Inferior parietal cortex (tissue), 1 donor: ENCODE data around the gene RPSA.
A peak's percentile ranks its signal among the peaks of the same experiment; 100 is the strongest.
"Not testable (repeated sequence)": the region's sequence is repeated elsewhere in the genome, so short reads cannot be mapped to it uniquely, and the experiment has no call there.

Source experiments
- DNase-seq: peaks from one replicate; pipeline ENCODE4 v3.0.0-alpha.2; 2016; ENCODE audit errors: extremely low spot score

RPSA gene

DNA sequence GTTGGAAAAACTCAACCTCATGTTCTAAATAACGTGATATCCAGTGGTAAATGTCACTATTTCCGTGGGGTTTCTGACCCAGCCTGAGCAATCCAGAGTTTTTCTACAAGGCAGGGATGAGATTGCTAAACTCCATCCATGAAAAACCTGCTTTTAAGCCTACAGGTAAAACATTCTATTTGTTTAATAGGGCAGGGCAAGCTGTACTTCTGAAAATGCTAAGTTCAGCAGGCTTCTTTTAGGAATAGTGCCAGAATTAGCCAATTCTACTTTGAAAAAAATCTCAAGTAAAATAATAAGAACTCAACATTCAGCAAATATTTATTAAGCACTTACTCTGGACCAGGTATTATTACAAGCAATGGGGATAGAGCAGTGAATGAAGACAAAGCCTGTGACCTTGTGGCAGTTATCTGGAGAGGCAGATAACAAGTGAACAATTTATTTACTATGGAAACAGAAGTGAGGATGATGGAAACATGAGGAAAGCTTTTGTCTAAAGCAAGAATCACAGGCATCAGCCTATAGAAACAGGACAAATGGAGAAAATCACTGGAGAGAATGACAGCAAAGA is 13.3 kb downstream of the RPSA start:
- DNase-seq: no peak

GRCh38 chr3:39420543-39420942 is 14.0 kb downstream of the RPSA start:
- no peak for DNase-seq

DNA sequence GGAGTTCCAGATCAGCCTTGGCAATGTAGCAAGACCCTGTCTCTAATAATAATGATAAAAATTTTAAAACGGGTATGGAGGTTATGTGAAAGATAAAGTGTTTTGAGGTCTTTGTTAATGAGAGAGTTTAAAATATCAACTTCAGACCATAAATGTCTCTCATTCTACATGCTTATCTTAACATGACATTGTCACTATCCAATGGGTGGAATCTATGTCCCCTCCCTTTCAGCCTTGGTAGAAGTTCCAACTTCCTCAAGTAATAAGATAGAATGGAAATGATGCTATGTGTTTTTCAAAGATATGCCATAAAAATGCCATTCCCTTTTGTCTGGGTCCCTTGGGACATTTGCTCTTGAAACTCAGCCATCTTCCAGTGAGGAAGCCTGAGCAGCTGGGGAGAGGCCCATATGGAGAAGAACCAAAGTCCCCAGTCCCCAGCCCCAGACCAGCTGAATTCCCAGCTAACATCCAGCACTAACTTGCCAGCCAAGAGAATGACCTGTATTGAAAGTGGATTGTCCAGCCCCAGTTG is 17.0 kb downstream of the RPSA start:
- DNase-seq: no peak

GRCh38 chr3:39426312-39426711 is 19.8 kb downstream of the RPSA start:
- DNase-seq: no peak

- DNase-seq: no peak
Measured at GRCh38 chr3:39427506-39427905, 21.0 kb downstream of the RPSA start.

DNA sequence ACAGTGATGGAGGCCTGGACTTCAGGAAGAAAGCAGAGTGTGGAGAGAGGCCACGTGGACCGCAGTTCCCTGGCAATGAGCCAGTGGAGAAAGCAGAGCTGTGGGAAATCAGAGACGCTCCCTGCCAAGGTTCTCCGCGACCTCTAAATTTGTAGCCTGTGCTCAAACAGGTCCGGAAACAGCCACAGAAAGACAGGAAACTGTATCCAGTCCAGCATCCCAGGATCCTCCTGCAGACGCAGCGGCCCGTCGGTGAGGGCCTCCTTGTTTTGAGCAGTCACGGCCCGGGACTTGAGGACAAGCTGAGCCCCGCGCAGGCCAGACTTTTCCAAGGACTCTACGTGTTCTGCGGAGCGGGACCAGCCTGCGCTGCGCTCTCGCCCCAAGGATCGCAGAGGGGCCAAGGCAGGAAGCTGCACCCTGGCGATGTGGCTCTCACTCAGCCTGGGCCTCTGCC is 22.3 kb downstream of the RPSA start:
- DNase-seq: no peak

DNA sequence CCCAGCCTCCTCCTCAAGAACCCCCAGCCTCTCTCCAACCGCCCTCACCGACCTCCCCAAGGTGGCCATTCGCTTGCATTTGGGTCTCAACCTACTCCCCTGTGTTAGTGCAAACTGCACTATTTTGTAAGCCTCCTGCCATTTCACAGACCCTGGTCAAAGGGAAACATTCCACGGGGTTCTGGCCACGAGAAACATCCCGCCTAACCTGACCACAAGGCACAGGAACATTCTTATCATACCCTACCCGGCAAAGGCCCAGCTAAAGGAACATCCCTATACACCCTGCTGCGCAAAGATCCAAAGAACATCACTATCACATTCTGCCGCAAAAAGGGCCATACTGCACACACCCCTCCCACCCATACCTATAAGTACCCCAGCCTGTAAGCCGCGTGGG is 22.9 kb downstream of the RPSA start:
- DNase-seq: no peak

GRCh38 chr3:39432342-39432741 is 25.8 kb downstream of the RPSA start:
- no peak for DNase-seq

GRCh38 chr3:39433642-39434041 is 27.1 kb downstream of the RPSA start:
- no peak for DNase-seq

DNA sequence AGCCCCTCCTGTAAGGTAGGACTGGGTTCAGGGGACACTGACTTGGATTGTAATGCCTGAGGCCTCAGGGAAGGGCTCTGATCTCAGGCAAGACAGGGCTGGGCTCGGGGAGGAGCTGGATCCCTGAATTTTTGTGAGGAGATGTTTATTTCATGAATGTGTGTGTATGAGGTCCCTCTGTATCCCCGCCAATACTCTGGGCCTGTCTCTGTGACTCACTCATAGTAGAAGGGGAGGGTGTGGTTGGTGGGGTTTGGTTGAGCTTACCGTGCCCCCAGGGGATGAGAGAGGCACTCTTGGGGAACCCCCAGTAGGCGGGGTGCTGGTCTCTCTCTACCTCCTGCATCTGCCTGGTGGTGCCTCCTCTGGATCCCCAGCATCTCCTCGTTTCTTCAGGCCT is 28.1 kb downstream of the RPSA start:
- no peak for DNase-seq

DNA sequence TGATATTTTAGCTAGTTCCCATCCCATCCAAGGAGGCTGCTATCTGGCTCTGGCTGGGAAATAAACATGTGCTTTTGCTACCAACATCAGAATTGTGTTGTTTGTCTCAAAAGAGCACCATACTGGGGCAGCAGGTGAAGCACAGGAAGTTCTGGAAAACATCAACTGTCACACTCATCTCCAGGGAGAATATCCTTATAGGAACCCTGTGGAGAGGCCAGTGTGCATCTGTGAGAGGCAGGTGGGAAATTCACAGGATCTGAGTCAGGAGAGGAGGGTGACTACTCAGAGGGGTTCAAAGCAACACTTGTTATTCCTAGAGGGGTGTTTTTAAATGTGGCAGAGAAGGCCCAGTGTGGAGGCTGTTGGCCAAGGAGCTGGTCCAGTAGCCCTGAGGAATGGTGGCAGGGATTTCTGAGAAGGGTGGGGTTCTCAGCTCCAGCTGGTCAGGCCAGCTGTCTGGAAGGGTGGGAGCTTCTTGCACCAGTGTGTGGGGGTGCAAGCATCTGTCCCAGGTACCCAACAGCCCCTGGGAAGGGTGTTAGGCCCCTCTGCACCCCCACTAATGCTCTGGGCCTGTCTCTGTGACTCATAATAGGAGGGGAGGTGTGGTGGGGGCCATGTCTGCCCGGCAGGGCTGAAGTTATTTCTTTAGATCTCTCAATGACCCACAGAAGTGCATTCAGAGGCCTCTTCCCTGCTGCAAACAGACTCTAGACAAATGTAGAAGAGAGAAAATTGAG is 28.7 kb downstream of the RPSA start:
- no peak for DNase-seq

DNA sequence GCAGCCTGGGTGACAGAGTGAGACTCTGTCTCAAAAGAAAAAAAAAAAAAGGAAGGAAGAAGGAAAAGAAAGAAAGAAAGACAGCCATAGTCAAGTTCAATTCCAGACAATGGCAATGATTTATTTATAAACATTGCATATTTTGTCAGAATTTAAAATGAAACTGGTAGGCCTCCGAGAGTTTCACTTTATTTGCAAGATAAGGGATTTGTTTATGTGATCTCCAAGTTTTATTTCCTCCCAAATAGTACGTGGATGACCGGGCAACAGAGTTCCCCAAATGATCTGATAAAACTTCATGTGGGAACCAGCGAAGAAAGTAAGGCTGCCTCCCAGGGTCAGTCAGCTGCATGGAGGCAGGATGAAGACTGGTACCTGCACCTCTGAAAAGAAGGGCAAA is 32.4 kb downstream of the RPSA start:
- no peak for DNase-seq

- no peak for DNase-seq
Measured at GRCh38 chr3:39440316-39440715, 33.8 kb downstream of the RPSA start.

DNA sequence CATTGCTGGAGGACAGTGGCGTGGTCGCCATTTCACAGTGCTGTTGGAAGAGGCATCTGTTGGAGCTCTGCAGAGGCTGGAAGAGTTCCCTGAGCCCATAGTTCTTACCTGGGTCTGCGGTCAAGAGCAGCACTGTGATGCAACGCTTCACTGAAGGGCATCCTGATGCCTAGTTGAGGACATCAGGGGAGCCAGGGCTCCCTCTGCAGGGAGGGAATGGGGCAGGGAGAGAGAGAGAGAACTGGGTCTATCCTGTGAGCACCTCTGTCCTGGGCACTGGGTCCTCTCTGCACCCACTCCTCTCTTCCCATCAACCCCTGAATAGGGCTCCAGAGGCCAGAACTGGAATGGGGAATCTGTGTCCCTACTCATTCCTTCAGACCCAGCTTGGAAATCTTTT is 37.0 kb downstream of the RPSA start:
- DNase-seq: no peak

- no peak for DNase-seq
Measured at GRCh38 chr3:39445927-39446326, 39.4 kb downstream of the RPSA start.

DNA sequence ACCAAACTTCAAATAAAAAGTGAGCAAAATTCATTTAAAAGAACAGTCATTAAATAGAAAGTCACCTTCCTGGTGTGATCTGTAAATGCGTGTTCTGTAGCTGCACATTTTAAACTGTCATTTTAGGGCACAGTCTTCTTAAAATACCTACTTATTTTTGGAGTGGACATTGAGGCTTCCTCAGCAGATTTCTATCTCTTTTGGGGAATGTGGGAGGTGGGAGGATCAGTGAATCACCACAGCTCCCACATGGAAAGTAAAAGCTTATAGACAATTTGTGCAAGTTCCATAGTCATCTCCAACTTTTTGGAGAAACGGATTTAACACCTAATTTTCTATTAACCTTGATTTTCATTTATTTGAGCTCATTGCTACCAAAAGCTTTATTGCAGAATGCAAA is 39.9 kb downstream of the RPSA start:
- no peak for DNase-seq

DNA sequence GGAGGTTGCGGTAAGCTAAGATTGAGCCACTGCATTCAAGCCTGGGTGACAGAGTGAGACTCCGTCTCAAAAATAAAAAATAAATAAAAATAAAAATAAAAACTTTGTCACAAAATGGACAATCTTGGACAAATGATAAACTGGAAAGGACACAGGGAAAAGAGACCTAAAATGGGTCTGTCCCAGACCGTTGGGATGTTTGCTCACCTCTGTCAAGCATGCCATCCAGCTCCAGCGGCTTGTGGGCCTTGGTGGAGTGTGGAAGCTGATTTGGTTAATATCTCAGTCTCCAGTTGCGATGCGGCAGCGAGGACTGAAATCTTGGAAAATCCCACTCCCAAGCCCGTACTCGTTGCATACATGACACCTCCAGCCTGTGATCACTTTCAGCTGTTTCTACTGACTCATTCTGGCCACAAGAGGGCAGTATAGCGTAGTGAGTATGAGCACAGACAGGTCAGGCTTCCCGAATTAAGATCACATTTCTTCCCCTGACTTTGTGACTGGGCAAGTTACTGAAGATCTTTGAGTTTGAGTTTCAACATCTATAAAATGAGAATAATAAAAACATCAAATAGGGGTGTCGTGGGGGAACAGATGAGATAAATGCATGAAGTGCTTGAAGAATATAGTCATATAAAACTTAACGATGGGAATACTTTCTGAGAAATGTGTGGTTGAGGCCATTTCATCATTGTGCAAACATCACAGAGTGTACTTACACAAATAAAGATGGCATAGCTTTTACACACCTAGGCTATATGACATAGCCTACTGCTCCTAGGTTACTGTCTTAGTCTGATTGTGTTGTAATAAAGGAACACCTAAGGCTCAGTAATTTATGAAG is 41.3 kb downstream of the RPSA start:
- DNase-seq: peak; percentile 97

- no peak for DNase-seq
Measured at GRCh38 chr3:39448506-39449233, 42.1 kb downstream of the RPSA start.

DNA sequence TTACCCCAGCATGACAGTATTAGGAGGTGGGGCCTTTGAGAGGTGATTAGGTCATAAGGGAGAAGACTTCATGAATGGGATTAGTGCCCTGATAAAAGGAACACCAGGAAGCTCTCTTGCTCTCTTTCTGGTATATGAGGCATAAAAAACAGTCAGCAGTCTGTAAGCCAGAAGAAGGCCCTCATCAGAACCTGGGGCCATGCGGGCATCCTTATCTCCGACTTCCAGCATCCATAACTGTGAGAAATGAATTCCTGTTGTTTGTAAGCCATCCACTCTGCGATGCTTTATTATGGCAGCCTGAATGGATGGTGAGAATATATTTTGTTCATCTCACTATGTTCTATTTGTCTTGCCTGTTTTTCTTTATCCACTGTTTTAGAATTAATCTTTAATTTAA is 43.3 kb downstream of the RPSA start:
- no peak for DNase-seq

- DNase-seq: no peak
Measured at GRCh38 chr3:39453134-39453533, 46.6 kb downstream of the RPSA start.

DNA sequence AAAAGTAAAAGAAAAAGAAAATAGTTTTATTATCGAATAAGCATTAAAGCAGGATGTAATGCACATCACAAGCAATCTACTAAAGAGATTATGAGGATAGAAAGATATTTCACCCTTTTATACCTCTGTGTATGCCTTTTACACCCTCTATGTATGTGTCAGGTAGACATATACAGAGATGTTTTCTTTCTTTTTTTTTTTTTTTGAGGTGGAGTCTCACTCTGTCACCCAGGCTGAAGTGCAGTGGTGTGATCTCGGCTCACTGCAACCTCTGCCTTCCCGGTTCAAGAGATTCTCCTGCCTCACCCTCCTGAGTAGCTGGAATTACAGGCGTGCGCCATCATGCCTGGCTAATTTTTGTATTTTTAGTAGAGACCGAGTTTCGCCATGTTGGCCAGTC is 47.4 kb downstream of the RPSA start:
- DNase-seq: not testable (repeated sequence)
